ENCODE results near the gene SLC41A3. TPM values are rescaled to one million over a fixed set of nuclear protein-coding genes. Genes with fewer than 3 reads are reported as not detected.

SLC41A3 gene
- total and polyA plus RNA-seq, 2 of the 4 experiments (the other 2 are of a cell fraction): 30.5 to 43.5 TPM

DNA sequence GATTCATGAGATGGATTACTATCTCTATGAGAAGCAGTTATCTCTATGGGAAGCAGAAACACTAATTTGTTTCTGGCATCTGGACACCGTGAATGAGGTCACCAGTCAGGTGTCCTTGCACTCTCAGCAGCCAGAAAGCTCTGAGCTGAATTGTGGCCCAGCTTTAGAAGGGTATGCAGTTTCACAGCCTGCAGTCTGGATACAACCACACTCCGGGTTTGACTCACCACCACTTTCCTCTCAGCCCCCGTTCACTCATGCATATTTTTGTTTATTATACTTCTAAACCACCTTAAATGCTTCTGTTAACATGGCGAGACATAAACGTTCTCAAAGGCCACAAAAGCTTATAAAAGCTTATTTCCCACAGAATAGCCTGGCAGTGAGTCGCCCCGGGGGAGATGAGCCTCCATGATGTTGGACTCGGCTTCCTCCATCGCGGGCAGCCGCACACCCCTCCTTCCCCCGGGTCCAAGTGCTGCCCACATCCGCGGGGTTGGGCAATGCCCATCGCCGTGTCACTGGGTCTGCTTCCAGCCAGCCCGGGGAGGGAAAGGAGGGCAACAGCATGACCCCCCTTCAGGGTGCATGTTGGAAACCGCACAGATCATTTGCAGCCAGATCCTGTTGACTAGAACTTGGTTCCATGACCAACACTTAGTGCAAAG is 16.8 kb upstream of the SLC41A3 start:
- Histone ChIP-seq H3K36me3 (ENCODE audit: control insufficient read depth, insufficient read depth, low read length) (no peaks in the 10 kb centered on the region), H3K27ac (ENCODE audit: insufficient read depth, low read length) (no peak overlapping the region), H4K8ac (ENCODE audit: low read depth in 2 of 2, low read length in 2 of 2) (no peak overlapping the region), H2BK5ac (ENCODE audit: low read depth, low read length, poor library complexity, severe bottlenecking) (no peak overlapping the region), H3K9ac (ENCODE audit: low read depth, low read length) (no peak overlapping the region), H4K20me1 (ENCODE audit: insufficient read depth, low read length) (no peaks in the 10 kb centered on the region), H3K14ac (replicated peaks; ENCODE audit: low read depth, low read length) (no peak overlapping the region), H3K27me3 (ENCODE audit: control insufficient read depth, insufficient read depth, low read length) (no peaks in the 10 kb centered on the region; the same call in 1 of the 2 replicates), H3K4ac (ENCODE audit: low read depth, low read length) (no peak overlapping the region), H2BK20ac (ENCODE audit: low read depth, low read length) (no peak overlapping the region), H3K9me1 (ENCODE audit: insufficient read depth, low read length) (peaks cover 6% of the 10 kb centered on the region; the same call in 1 of the 2 replicates), H3K56ac (ENCODE audit: extremely low read depth, insufficient read depth, low read length) (no peak overlapping the region), H3K4me3 (ENCODE audit: insufficient read depth, low read depth, low read length) (no peak overlapping the region), H2BK15ac (ENCODE audit: low read depth, low read length) (no peak overlapping the region), H2AK5ac (ENCODE audit: low read depth, low read length) (no peak overlapping the region), H4K5ac (ENCODE audit: low read depth, low read length) (no peak overlapping the region), H3K23ac (ENCODE audit: low read depth, low read length) (no peak overlapping the region), H3K4me1 (ENCODE audit: control insufficient read depth, insufficient read depth, low read length) (peaks cover 10% of the 10 kb centered on the region), H2BK120ac (ENCODE audit: low read depth, low read length) (no peak overlapping the region), H4K91ac (ENCODE audit: insufficient read depth, low read depth, low read length) (no peak overlapping the region), H3K9me3 (ENCODE audit: control insufficient read depth, insufficient read depth, low read length) (no peaks in the 10 kb centered on the region), H2AK9ac (replicated peaks; ENCODE audit: low read depth, low read length, poor library complexity) (no peak overlapping the region), H3K79me1 (ENCODE audit: low read depth in 1 of 2, low read length in 2 of 2) (no peaks in the 10 kb centered on the region), H2AFZ (replicated peaks; ENCODE audit: low read length, poor library complexity) (peak overlapping the region; percentile 63), H3K4me2 (ENCODE audit: low read depth, low read length) (no peak overlapping the region), H3K18ac (ENCODE audit: low read depth, low read length) (no peak overlapping the region)
- in situ Hi-C loops (cut with MboI; ENCODE audit: low sequenced_read_pairs) (no loop called here), dilution Hi-C loops (cut with HindIII; ENCODE audit: low sequenced_read_pairs, unreplicated experiment) (no loop called here), intact Hi-C loops (cut with micrococcal nuclease) (no loop called here)
- CTCF ChIA-PET: no interaction called here
- ATAC-seq (ENCODE audit: low read depth) (peak; percentile 76), DNase-seq (peak; percentile 90)
- WGBS, 2 experiments (ENCODE audit: extremely low coverage in 2 of 2, insufficient read length in 1 of 2): 52% methylated on average over 5 of the region's 18 CpGs; no CpG with 5 or more reads in 1 of the 2 experiments
- no TSS peak for BruUV-seq (replicated peaks)
- no peak for TF ChIP-seq POLR2A (IDR thresholded peaks at IDR 0.05; ENCODE audit: low read depth, low read length)
- no peak for TF ChIP-seq RFX5 (IDR thresholded peaks at IDR 0.05; ENCODE audit: low read depth, low read length)
- no peak for TF ChIP-seq MAZ (IDR thresholded peaks at IDR 0.05; ENCODE audit: borderline replicate concordance, low read depth, low read length)
- no peak for TF ChIP-seq CHD1 (IDR thresholded peaks at IDR 0.05; ENCODE audit: low read depth, low read length)
- peak; percentile 31; the same call in 1 of the 2 replicates for TF ChIP-seq CEBPB (IDR thresholded peaks at IDR 0.05; ENCODE audit: low read depth, low read length)
- TF ChIP-seq, protein P1, sequence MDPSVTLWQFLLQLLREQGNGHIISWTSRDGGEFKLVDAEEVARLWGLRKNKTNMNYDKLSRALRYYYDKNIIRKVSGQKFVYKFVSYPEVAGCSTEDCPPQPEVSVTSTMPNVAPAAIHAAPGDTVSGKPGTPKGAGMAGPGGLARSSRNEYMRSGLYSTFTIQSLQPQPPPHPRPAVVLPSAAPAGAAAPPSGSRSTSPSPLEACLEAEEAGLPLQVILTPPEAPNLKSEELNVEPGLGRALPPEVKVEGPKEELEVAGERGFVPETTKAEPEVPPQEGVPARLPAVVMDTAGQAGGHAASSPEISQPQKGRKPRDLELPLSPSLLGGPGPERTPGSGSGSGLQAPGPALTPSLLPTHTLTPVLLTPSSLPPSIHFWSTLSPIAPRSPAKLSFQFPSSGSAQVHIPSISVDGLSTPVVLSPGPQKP (IDR thresholded peaks at IDR 0.05; ENCODE audit: borderline replicate concordance, low read depth, low read length): no peak
- TF ChIP-seq, protein P2, sequence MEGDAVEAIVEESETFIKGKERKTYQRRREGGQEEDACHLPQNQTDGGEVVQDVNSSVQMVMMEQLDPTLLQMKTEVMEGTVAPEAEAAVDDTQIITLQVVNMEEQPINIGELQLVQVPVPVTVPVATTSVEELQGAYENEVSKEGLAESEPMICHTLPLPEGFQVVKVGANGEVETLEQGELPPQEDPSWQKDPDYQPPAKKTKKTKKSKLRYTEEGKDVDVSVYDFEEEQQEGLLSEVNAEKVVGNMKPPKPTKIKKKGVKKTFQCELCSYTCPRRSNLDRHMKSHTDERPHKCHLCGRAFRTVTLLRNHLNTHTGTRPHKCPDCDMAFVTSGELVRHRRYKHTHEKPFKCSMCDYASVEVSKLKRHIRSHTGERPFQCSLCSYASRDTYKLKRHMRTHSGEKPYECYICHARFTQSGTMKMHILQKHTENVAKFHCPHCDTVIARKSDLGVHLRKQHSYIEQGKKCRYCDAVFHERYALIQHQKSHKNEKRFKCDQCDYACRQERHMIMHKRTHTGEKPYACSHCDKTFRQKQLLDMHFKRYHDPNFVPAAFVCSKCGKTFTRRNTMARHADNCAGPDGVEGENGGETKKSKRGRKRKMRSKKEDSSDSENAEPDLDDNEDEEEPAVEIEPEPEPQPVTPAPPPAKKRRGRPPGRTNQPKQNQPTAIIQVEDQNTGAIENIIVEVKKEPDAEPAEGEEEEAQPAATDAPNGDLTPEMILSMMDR (conservative IDR thresholded peaks at IDR 0.05; ENCODE audit: low read depth, low read length): no peak
- TF ChIP-seq RAD21 (IDR thresholded peaks at IDR 0.05; ENCODE audit: low read length): no peak
- TF ChIP-seq BHLHE40 (IDR thresholded peaks at IDR 0.05; ENCODE audit: low read depth, low read length): no peak
- 0 out of 2 replicates have a peak, but pooled peaks have one; percentile 23 for TF ChIP-seq FOS (IDR thresholded peaks at IDR 0.05; ENCODE audit: low read depth, low read length)
- no peak for TF ChIP-seq RCOR1 (IDR thresholded peaks at IDR 0.05; ENCODE audit: insufficient replicate concordance, low read length)
- TF ChIP-seq NFE2L2 (IDR thresholded peaks at IDR 0.05; ENCODE audit: low read depth, low read length): no peak
- no peak for TF ChIP-seq SMC3 (IDR thresholded peaks at IDR 0.05; ENCODE audit: low read depth, low read length)
- no peak for TF ChIP-seq MAFK (IDR thresholded peaks at IDR 0.05; ENCODE audit: low read depth, low read length)
- TF ChIP-seq MXI1 (IDR thresholded peaks at IDR 0.05; ENCODE audit: borderline replicate concordance, low read depth, low read length): no peak
- TF ChIP-seq, protein P3, sequence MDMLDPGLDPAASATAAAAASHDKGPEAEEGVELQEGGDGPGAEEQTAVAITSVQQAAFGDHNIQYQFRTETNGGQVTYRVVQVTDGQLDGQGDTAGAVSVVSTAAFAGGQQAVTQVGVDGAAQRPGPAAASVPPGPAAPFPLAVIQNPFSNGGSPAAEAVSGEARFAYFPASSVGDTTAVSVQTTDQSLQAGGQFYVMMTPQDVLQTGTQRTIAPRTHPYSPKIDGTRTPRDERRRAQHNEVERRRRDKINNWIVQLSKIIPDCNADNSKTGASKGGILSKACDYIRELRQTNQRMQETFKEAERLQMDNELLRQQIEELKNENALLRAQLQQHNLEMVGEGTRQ (IDR thresholded peaks at IDR 0.05; ENCODE audit: low read depth, low read length): peak; percentile 62
- POLR2A ChIA-PET (ENCODE audit: unreplicated experiment): no interaction called here

Data from IMR-90 (cell line).